ENCODE measurements around the gene C12orf57. TPM values are rescaled to one million over a fixed set of nuclear protein-coding genes. Genes with fewer than 3 reads are reported as not detected.
"Not testable (repeated sequence)": the region's sequence is repeated elsewhere in the genome, so short reads cannot be mapped to it uniquely, and the experiment has no call there.

The C12orf57 gene
- total RNA-seq, 4 donors from 2014 or later = 344 to 666 (median 383) TPM

DNA sequence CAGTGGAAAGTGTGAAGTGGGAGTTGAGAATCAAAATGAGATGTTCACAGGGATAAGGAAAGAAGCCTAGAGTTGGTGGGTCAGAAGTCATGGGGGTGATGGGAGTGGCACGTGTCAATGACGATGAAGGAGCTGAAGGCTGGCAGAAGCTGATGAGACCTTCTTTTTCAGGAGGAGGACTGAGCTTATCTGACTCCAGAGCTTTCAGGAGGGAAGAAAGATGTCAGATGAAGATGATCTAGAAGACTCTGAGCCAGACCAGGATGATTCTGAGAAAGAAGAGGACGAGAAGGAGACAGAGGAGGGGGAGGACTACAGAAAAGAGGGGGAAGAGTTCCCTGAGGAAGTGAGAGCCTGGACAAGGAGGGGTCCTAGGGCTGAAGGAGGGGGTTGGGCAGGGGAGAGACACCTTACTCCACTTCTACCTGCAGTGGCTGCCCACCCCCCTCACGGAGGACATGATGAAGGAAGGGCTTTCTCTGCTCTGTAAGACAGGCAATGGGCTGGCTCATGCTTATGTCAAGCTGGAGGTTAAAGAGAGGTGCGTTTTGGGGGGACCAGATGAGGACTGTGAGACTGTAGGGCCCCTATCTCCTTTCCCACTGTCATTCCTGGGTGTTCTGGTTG lies 38.3 kb upstream of the C12orf57 start:
- peak overlapping the region; percentile 68 to 89 (median 70) for H3K27ac ChIP-seq
- intact Hi-C loops (cut with DNase I) = no loop called here
- H3K4me1 ChIP-seq = peaks cover 9 to 10% of the 10 kb centered on the region in 2 donors
- H3K4me3 ChIP-seq (replicated peaks in 1 of 3) = peak overlapping the region in 1 of 3 donors; percentile 53
- DNase-seq = no peak
- no peaks in the 10 kb centered on the region for H3K27me3 ChIP-seq
- no peaks in the 10 kb centered on the region for H3K36me3 ChIP-seq
- no peaks in the 10 kb centered on the region for H3K9me3 ChIP-seq
- WGBS, 2 donors = 56 to 64% methylated on average over 5 of the region's 5 CpGs
- no peak for TF ChIP-seq POLR2A (IDR thresholded peaks at IDR 0.05)
- TF ChIP-seq, protein P1, sequence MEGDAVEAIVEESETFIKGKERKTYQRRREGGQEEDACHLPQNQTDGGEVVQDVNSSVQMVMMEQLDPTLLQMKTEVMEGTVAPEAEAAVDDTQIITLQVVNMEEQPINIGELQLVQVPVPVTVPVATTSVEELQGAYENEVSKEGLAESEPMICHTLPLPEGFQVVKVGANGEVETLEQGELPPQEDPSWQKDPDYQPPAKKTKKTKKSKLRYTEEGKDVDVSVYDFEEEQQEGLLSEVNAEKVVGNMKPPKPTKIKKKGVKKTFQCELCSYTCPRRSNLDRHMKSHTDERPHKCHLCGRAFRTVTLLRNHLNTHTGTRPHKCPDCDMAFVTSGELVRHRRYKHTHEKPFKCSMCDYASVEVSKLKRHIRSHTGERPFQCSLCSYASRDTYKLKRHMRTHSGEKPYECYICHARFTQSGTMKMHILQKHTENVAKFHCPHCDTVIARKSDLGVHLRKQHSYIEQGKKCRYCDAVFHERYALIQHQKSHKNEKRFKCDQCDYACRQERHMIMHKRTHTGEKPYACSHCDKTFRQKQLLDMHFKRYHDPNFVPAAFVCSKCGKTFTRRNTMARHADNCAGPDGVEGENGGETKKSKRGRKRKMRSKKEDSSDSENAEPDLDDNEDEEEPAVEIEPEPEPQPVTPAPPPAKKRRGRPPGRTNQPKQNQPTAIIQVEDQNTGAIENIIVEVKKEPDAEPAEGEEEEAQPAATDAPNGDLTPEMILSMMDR (IDR thresholded peaks at IDR 0.05) = no peak

DNA sequence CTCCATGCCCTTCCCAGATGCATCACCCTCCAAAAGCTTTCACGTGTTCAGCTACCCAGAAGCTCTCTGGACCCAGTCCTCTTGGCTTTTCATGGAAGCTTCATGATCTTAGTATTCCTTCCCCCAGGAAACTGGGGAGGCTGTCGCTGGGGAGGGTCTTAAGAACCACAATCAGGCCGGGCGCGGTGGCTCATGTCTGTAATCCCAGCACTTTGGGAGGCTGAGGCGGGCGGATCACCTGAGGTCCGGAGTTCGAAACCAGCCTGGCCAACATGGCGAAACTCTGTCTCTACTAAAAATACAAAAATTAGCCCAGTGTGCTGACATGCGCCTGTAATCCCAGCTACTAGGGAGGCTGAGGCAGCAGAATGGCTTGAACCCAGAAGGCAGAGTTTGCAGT lies 35.7 kb upstream of the C12orf57 start:
- 96 to 98% methylated on average over 9 to 11 of the region's 11 CpGs for WGBS, 2 donors

DNA sequence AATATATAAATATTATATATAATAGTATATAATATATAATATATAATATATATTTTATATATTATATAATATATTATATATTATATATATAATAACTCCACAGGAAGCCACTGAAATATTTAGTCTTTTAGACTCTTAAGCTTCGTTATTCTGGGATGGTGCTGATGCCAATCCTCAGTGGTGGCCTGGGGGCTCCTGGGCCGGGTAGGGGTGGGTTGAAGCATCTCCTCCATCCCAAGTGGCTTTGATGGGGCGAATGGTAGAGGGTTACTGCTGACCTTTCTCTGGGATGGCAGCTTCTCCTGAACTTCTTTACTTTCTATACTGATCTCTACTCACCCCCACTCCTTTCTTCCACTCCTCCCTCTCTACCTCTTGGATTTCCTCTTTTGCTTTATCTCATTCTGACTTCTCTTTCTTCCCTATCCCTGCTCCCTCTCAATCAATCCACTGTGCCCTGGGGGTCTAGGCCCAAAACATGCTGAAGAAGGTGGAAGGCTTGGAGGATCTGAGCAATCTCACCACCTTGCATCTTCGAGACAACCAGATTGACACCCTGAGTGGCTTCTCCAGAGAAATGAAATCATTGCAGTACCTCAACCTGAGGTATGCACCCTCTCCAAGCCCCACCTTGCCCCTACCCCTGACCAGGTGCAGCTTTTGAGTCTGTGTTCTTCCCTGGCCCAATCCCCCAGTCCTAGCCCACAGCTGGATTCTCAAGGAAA lies 34.2 kb upstream of the C12orf57 start:
- WGBS, 2 donors = 78 to 90% methylated on average over 4 of the region's 4 CpGs

More for the DNA sequence above, 35.7 kb upstream of the C12orf57 start:
- intact Hi-C loops (cut with DNase I); H3K4me3 ChIP-seq (replicated peaks in 1 of 3); H3K27ac ChIP-seq; DNase-seq; H3K36me3 ChIP-seq; H3K27me3 ChIP-seq; H3K9me3 ChIP-seq: not testable (repeated sequence)
- H3K4me1 ChIP-seq = peaks cover 9 to 10% of the 10 kb centered on the region in 2 donors

DNA sequence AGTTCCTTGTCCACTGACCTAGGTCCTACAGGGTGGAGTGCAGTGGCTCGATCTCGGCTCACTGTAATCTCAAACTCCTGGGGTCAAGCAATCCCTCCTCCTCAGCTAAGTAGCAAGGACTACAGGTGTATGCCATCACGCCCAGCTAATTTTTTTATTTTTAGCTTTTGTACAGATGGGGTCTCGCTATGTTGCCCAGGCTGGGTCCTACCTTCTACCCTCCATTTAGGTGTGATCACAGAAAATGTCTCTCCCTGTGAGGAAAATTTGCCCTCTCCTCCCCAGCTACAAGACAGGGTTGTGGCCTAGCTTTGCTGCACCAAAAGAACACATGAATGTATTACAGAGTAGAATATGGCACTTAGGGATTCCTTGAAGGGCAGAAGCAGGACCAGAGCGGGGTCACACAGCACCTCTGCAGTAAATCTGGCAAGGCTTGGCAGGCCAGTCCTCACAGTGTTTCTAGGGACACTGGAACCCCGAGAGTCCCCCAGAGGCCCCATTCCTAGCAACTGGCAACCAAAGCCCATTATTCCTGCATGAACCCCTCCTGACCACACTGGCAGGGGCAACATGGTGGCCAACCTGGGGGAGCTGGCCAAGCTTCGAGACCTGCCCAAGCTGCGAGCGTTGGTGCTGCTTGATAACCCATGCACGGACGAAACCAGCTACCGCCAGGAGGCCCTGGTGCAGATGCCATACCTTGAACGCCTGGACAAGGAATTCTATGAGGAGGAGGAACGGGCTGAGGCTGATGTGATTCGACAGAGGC lies 31.5 kb upstream of the C12orf57 start:
- DNase-seq = no peak
- no peaks in the 10 kb centered on the region for H3K27me3 ChIP-seq
- intact Hi-C loops (cut with DNase I) = loop anchor here (5.0 kb wide), 1 partner anchor 40 kb away; the partner anchor contains the start of gene SPSB2

More for the DNA sequence above, 34.2 kb upstream of the C12orf57 start:
- no peak overlapping the region for H3K4me3 ChIP-seq (replicated peaks in 1 of 3)
- no peak for DNase-seq
- H3K27me3 ChIP-seq = no peaks in the 10 kb centered on the region
- intact Hi-C loops (cut with DNase I) = loop anchor here (5.0 kb wide), 1 partner anchor 37 kb away; the partner anchor contains the start of gene SPSB2
- no peaks in the 10 kb centered on the region for H3K36me3 ChIP-seq
- peaks cover 10 to 13% of the 10 kb centered on the region in 2 donors for H3K4me1 ChIP-seq
- no peak for TF ChIP-seq POLR2A (IDR thresholded peaks at IDR 0.05)
- TF ChIP-seq, protein P1 (IDR thresholded peaks at IDR 0.05) = no peak
- H3K9me3 ChIP-seq = no peaks in the 10 kb centered on the region
- no peak overlapping the region for H3K27ac ChIP-seq

More for the DNA sequence above, 31.5 kb upstream of the C12orf57 start:
- H3K4me1 ChIP-seq = peaks cover 26 to 31% of the 10 kb centered on the region in 2 donors
- H3K4me3 ChIP-seq (replicated peaks in 1 of 3) = no peak overlapping the region
- no peak for TF ChIP-seq POLR2A (IDR thresholded peaks at IDR 0.05)
- TF ChIP-seq, protein P1 (IDR thresholded peaks at IDR 0.05) = no peak
- H3K27ac ChIP-seq = no peak overlapping the region
- no peaks in the 10 kb centered on the region for H3K9me3 ChIP-seq
- H3K36me3 ChIP-seq = no peaks in the 10 kb centered on the region
- WGBS, 2 donors = 81 to 85% methylated on average over 15 of the region's 15 CpGs
